Amniotic stem cell (primary cell): ENCODE results near the gene MALT1.
A peak's percentile ranks its signal among the peaks of the same experiment; 100 is the strongest.
"Not testable (repeated sequence)": the region's sequence is repeated elsewhere in the genome, so short reads cannot be mapped to it uniquely, and the experiment has no call there.

ENCODE experiments used
- DNase-seq: peaks from one replicate; lab custom pipeline; 2025; lab: John Stamatoyannopoulos, UW

MALT1 gene

GRCh38 chr18:58671111-58671631, at the start of gene MALT1:
Gene MALT1, plus strand, starts transcription at chr18:58671465. Its CDS starts 179 bp downstream, at chr18:58671644.
- DNase-seq = peak; percentile 82

GRCh38 chr18:58624011-58624410, 47.3 kb upstream of the MALT1 start:
- no peak for DNase-seq

GRCh38 chr18:58625839-58626238, 45.4 kb upstream of the MALT1 start:
- no peak for DNase-seq

- DNase-seq = no peak
Observed at GRCh38 chr18:58630071-58630470, 41.2 kb upstream of the MALT1 start.

GRCh38 chr18:58631301-58631700, 40.0 kb upstream of the MALT1 start:
- no peak for DNase-seq

- no peak for DNase-seq
Observed at GRCh38 chr18:58632552-58632951, 38.7 kb upstream of the MALT1 start.

- no peak for DNase-seq
Observed at GRCh38 chr18:58633874-58634273, 37.4 kb upstream of the MALT1 start.

GRCh38 chr18:58635891-58636290, 35.4 kb upstream of the MALT1 start:
- DNase-seq = peak; percentile 33

GRCh38 chr18:58637197-58637596, 34.1 kb upstream of the MALT1 start:
- no peak for DNase-seq

- DNase-seq = no peak
Observed at GRCh38 chr18:58637946-58638345, 33.3 kb upstream of the MALT1 start.

- DNase-seq = no peak
Observed at GRCh38 chr18:58638441-58638840, 32.8 kb upstream of the MALT1 start.

GRCh38 chr18:58639237-58639636, 32.0 kb upstream of the MALT1 start:
- no peak for DNase-seq

GRCh38 chr18:58639751-58640427, 31.4 kb upstream of the MALT1 start:
- no peak for DNase-seq

- DNase-seq = no peak
Observed at GRCh38 chr18:58640428-58640805, 30.8 kb upstream of the MALT1 start.

- no peak for DNase-seq
Observed at GRCh38 chr18:58640891-58641610, 30.2 kb upstream of the MALT1 start.

- DNase-seq = not testable (repeated sequence)
Observed at GRCh38 chr18:58643557-58643956, 27.7 kb upstream of the MALT1 start.

GRCh38 chr18:58645398-58645797, 25.9 kb upstream of the MALT1 start:
- no peak for DNase-seq

- no peak for DNase-seq
Observed at GRCh38 chr18:58646334-58646862, 24.9 kb upstream of the MALT1 start.

- DNase-seq = no peak
Observed at GRCh38 chr18:58649966-58650816, 21.1 kb upstream of the MALT1 start.

GRCh38 chr18:58650830-58651229, 20.4 kb upstream of the MALT1 start:
- DNase-seq = not testable (repeated sequence)

GRCh38 chr18:58653144-58653722, 18.0 kb upstream of the MALT1 start:
- not testable (repeated sequence) for DNase-seq
